ENCODE results near the gene SLC9A1.

DNA sequence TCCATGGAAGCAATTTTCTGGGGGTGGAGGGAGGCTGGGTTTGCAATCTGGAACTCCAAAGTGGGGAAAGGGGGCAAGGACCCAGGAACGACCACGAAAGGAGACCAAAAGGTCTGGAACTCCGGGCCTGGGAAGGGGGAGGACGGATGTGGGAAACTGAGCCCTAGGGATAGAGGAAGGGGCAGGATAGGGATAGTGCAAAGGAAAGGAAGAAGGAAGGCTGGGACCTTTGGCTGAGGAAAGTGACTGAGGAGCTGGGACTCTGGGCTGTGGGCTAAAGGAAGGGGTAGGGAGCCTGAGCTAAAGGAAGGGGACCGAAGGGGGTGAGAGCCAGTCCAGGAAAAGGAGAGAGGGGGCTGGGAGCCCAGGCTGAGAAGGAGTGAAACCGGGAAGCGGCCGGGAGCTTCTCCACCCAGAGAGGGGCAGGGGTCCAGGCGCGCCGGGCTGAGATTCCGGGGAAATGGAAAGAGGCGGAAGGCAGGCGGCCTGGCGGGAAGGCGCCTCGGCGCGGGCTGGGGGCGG is 395 bp downstream of the SLC9A1 start:
- TF ChIP-seq SP1 (CRISPR knock-in tag; conservative IDR thresholded peaks at IDR 0.05) = no peak
- TF ChIP-seq, protein P1, sequence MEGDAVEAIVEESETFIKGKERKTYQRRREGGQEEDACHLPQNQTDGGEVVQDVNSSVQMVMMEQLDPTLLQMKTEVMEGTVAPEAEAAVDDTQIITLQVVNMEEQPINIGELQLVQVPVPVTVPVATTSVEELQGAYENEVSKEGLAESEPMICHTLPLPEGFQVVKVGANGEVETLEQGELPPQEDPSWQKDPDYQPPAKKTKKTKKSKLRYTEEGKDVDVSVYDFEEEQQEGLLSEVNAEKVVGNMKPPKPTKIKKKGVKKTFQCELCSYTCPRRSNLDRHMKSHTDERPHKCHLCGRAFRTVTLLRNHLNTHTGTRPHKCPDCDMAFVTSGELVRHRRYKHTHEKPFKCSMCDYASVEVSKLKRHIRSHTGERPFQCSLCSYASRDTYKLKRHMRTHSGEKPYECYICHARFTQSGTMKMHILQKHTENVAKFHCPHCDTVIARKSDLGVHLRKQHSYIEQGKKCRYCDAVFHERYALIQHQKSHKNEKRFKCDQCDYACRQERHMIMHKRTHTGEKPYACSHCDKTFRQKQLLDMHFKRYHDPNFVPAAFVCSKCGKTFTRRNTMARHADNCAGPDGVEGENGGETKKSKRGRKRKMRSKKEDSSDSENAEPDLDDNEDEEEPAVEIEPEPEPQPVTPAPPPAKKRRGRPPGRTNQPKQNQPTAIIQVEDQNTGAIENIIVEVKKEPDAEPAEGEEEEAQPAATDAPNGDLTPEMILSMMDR (IDR thresholded peaks at IDR 0.05) = no peak
- TF ChIP-seq NR3C1 (CRISPR knock-in tag; conservative IDR thresholded peaks at IDR 0.05; ENCODE audit: low read depth) = no peak
- TF ChIP-seq, protein P2, sequence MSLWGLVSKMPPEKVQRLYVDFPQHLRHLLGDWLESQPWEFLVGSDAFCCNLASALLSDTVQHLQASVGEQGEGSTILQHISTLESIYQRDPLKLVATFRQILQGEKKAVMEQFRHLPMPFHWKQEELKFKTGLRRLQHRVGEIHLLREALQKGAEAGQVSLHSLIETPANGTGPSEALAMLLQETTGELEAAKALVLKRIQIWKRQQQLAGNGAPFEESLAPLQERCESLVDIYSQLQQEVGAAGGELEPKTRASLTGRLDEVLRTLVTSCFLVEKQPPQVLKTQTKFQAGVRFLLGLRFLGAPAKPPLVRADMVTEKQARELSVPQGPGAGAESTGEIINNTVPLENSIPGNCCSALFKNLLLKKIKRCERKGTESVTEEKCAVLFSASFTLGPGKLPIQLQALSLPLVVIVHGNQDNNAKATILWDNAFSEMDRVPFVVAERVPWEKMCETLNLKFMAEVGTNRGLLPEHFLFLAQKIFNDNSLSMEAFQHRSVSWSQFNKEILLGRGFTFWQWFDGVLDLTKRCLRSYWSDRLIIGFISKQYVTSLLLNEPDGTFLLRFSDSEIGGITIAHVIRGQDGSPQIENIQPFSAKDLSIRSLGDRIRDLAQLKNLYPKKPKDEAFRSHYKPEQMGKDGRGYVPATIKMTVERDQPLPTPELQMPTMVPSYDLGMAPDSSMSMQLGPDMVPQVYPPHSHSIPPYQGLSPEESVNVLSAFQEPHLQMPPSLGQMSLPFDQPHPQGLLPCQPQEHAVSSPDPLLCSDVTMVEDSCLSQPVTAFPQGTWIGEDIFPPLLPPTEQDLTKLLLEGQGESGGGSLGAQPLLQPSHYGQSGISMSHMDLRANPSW (CRISPR knock-in tag; conservative IDR thresholded peaks at IDR 0.05; ENCODE audit: low read depth) = no peak
- TF ChIP-seq, protein P3, sequence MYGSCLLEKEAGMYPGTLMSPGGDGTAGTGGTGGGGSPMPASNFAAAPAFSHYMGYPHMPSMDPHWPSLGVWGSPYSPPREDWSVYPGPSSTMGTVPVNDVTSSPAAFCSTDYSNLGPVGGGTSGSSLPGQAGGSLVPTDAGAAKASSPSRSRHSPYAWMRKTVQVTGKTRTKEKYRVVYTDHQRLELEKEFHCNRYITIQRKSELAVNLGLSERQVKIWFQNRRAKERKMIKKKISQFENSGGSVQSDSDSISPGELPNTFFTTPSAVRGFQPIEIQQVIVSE (CRISPR knock-in tag; IDR thresholded peaks at IDR 0.05; ENCODE audit: borderline replicate concordance) = no peak
- TF ChIP-seq FOXK1 (CRISPR knock-in tag; IDR thresholded peaks at IDR 0.05) = no peak
- no peak for TF ChIP-seq FOXP1 (CRISPR knock-in tag; IDR thresholded peaks at IDR 0.05; ENCODE audit: borderline replicate concordance)
- no peak for TF ChIP-seq JUN (CRISPR knock-in tag; IDR thresholded peaks at IDR 0.05)
- TF ChIP-seq, protein P4, sequence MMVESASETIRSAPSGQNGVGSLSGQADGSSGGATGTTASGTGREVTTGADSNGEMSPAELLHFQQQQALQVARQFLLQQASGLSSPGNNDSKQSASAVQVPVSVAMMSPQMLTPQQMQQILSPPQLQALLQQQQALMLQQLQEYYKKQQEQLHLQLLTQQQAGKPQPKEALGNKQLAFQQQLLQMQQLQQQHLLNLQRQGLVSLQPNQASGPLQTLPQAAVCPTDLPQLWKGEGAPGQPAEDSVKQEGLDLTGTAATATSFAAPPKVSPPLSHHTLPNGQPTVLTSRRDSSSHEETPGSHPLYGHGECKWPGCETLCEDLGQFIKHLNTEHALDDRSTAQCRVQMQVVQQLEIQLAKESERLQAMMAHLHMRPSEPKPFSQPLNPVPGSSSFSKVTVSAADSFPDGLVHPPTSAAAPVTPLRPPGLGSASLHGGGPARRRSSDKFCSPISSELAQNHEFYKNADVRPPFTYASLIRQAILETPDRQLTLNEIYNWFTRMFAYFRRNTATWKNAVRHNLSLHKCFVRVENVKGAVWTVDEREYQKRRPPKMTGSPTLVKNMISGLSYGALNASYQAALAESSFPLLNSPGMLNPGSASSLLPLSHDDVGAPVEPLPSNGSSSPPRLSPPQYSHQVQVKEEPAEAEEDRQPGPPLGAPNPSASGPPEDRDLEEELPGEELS (CRISPR knock-in tag; IDR thresholded peaks at IDR 0.05) = no peak
- TF ChIP-seq ATF1 (CRISPR knock-in tag; IDR thresholded peaks at IDR 0.05) = no peak
- no peak for TF ChIP-seq ZNF121 (CRISPR knock-in tag; IDR thresholded peaks at IDR 0.05)
- TF ChIP-seq, protein P5, sequence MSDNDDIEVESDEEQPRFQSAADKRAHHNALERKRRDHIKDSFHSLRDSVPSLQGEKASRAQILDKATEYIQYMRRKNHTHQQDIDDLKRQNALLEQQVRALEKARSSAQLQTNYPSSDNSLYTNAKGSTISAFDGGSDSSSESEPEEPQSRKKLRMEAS (CRISPR knock-in tag; IDR thresholded peaks at IDR 0.05) = no peak
